Measurements from ENCODE around the gene SALL4. TPM values are rescaled to one million over a fixed set of nuclear protein-coding genes. Genes with fewer than 3 reads are reported as not detected.
"Not testable (repeated sequence)": the region's sequence is repeated elsewhere in the genome, so short reads cannot be mapped to it uniquely, and the experiment has no call there.

The SALL4 gene
- polyA plus RNA-seq = under 1 TPM; 0.03 to 0.49 (median 0.11) TPM

- H3K27ac ChIP-seq (ENCODE audit: low read depth, low read length) = no peak within 1 kb of the TSS
- WGBS, 3 donors = 11 to 30% (median 28%) methylated on average over 40 to 44 of the region's 44 CpGs
Observed at GRCh38 chr20:51802170-51802751, at the start of gene SALL4. Gene SALL4 (minus strand): TSS chr20:51802521. CDS start chr20:51802408, 113 bp downstream.

GRCh38 chr20:51848346-51848745 is 46.0 kb upstream of the SALL4 start:
- H3K27ac ChIP-seq (ENCODE audit: low read depth, low read length) = no peak overlapping the region
- WGBS, 3 donors = 55 to 76% (median 76%) methylated on average over 2 of the region's 2 CpGs

GRCh38 chr20:51840865-51841264 is 38.5 kb upstream of the SALL4 start:
- no peak overlapping the region for H3K27ac ChIP-seq (ENCODE audit: low read depth, low read length)
- WGBS, 3 donors = 51 to 71% (median 69%) methylated on average over 5 of the region's 5 CpGs

- no peak overlapping the region for H3K27ac ChIP-seq (ENCODE audit: low read depth, low read length)
- WGBS, 3 donors = 49 to 57% (median 56%) methylated on average over 9 to 10 of the region's 10 CpGs
Observed at GRCh38 chr20:51837876-51838420, 35.6 kb upstream of the SALL4 start.

GRCh38 chr20:51837436-51837835 is 35.1 kb upstream of the SALL4 start:
- H3K27ac ChIP-seq (ENCODE audit: low read depth, low read length) = no peak overlapping the region
- 69 to 73% (median 71%) methylated on average over 6 of the region's 6 CpGs for WGBS, 3 donors

- no peak overlapping the region for H3K27ac ChIP-seq (ENCODE audit: low read depth, low read length)
- 66 to 90% (median 89%) methylated on average over 6 of the region's 6 CpGs for WGBS, 3 donors
Observed at GRCh38 chr20:51833326-51833725, 31.0 kb upstream of the SALL4 start.

GRCh38 chr20:51832276-51832675 is 30.0 kb upstream of the SALL4 start:
- H3K27ac ChIP-seq (ENCODE audit: low read depth, low read length) = no peak overlapping the region
- 72 to 83% (median 81%) methylated on average over 3 of the region's 3 CpGs for WGBS, 3 donors

- no peak overlapping the region for H3K27ac ChIP-seq (ENCODE audit: low read depth, low read length)
- 54 to 62% (median 61%) methylated on average over 6 of the region's 6 CpGs for WGBS, 3 donors
Observed at GRCh38 chr20:51831866-51832265, 29.5 kb upstream of the SALL4 start.

- 78 to 90% (median 88%) methylated on average over 7 of the region's 7 CpGs for WGBS, 3 donors
- H3K27ac ChIP-seq (ENCODE audit: low read depth, low read length) = no peak overlapping the region
Observed at GRCh38 chr20:51830538-51830937, 28.2 kb upstream of the SALL4 start.

GRCh38 chr20:51828762-51829161 is 26.4 kb upstream of the SALL4 start:
- WGBS, 3 donors = 68 to 75% (median 71%) methylated on average over 7 of the region's 7 CpGs
- no peak overlapping the region for H3K27ac ChIP-seq (ENCODE audit: low read depth, low read length)

GRCh38 chr20:51826372-51826771 is 24.1 kb upstream of the SALL4 start:
- H3K27ac ChIP-seq (ENCODE audit: low read depth, low read length) = no peak overlapping the region
- WGBS, 3 donors = 83 to 89% (median 88%) methylated on average over 8 of the region's 8 CpGs

- 43 to 57% (median 53%) methylated on average over 1 of the region's 1 CpG for WGBS, 3 donors
- no peak overlapping the region for H3K27ac ChIP-seq (ENCODE audit: low read depth, low read length)
Observed at GRCh38 chr20:51818479-51819008, 16.2 kb upstream of the SALL4 start.

- 84 to 92% (median 87%) methylated on average over 8 of the region's 8 CpGs for WGBS, 3 donors
- not testable (repeated sequence) for H3K27ac ChIP-seq (ENCODE audit: low read depth, low read length)
Observed at GRCh38 chr20:51816856-51817255, 14.5 kb upstream of the SALL4 start.

GRCh38 chr20:51815383-51816076 is 13.2 kb upstream of the SALL4 start:
- no peak overlapping the region for H3K27ac ChIP-seq (ENCODE audit: low read depth, low read length)
- 61 to 70% (median 65%) methylated on average over 5 of the region's 5 CpGs for WGBS, 3 donors

- 84 to 86% (median 85%) methylated on average over 4 of the region's 4 CpGs for WGBS, 3 donors
- no peak overlapping the region for H3K27ac ChIP-seq (ENCODE audit: low read depth, low read length)
Observed at GRCh38 chr20:51812861-51813260, 10.5 kb upstream of the SALL4 start.

- 74 to 79% (median 79%) methylated on average over 8 of the region's 8 CpGs for WGBS, 3 donors
- no peak overlapping the region for H3K27ac ChIP-seq (ENCODE audit: low read depth, low read length)
Observed at GRCh38 chr20:51811514-51812128, 9.3 kb upstream of the SALL4 start.

- 76 to 79% (median 78%) methylated on average over 3 of the region's 3 CpGs for WGBS, 3 donors
- no peak overlapping the region for H3K27ac ChIP-seq (ENCODE audit: low read depth, low read length)
Observed at GRCh38 chr20:51811042-51811355, 8.7 kb upstream of the SALL4 start.

GRCh38 chr20:51810155-51811041 is 8.1 kb upstream of the SALL4 start:
- 85 to 87% (median 86%) methylated on average over 13 of the region's 13 CpGs for WGBS, 3 donors
- no peak overlapping the region for H3K27ac ChIP-seq (ENCODE audit: low read depth, low read length)
